Stimulated activated naive CD4-positive, alpha-beta T cell (primary cell): ENCODE results near the gene TRANK1.
"Not testable (repeated sequence)": the region's sequence is repeated elsewhere in the genome, so short reads cannot be mapped to it uniquely, and the experiment has no call there.

Experiments used
- DNase-seq, 6 experiments: peaks; one replicate each; lab custom pipeline; 2025; lab: John Stamatoyannopoulos, UW

TRANK1 gene

GRCh38 chr3:36892457-36893136, 52.3 kb downstream of the TRANK1 start:
- no peak for DNase-seq

DNA sequence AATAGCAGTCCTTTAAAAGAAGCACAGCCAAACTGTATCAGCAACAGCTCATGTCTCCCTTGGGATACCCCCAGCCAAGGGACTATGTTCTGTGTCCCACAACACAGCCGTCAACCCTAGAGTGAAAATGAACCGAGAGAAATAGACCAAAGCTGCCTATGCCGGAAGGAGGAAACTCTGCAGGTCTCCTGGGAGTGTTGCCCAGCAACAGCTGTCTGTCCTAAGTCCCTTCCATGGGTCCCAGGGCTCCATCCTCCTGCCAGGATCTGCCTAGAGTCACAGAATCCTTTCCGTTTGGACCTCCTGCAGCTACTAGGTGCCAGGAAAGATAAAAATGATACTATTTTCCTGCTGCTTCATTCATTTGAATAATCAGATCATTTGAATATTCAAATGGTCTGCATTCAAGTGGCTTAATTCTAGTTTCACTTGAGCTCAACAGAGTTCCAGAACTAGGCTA, 53.1 kb downstream of the TRANK1 start:
- no peak for DNase-seq

- DNase-seq: not testable (repeated sequence)
Measured at GRCh38 chr3:36891097-36891496, 53.8 kb downstream of the TRANK1 start.

DNA sequence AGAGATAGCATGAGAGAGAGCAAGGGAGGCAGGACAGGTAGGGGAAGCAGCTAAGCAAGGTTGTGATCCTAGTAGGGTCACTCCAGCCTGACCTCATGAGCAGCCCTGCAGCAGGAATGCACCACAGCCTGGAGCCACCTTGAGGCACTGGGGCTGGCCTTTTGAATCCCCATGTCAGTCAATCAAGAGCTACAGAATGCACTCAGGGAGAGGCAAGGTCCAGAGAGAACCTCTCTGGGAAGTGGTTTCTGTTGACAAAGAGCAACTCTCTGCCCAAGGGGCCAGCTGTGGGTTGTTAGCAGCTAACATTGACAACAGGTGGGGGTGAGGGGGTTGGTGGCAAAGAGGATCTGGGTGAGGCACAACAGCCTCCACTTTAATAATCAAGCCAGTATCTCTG, 54.6 kb downstream of the TRANK1 start:
- no peak for DNase-seq

DNA sequence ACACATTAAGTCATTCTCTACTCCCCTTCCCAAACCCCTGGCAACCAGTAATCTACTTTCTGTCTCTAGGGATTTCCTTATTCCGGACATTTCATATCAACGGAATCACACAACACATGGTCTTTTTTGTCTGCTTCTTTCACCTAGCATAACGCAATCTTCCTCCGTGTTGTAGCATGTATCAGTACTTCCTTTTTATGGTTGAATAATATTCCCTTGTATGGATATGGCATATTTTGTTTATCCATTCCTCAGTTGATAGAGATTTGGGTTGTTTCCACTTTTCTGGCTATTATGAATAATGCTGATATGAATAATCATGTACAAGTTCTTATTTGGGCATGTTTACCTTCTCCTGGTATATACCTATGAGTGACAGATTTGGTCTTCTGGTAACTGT, 63.1 kb downstream of the TRANK1 start:
- DNase-seq: no peak

DNA sequence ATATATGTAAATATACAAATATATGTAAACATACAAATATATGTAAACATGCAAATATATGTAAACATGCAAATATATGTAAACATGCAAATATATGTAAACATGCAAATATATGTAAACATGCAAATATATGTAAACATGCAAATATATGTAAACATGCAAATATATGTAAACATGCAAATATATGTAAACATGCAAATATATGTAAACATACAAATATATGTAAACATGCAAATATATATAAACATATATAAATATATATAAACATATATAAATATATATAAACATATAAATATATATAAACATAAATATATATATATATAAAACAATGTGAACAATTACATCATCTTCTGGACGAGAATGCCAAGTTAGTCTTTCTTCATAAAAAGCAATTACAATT, 65.0 kb downstream of the TRANK1 start:
- not testable (repeated sequence) for DNase-seq

DNA sequence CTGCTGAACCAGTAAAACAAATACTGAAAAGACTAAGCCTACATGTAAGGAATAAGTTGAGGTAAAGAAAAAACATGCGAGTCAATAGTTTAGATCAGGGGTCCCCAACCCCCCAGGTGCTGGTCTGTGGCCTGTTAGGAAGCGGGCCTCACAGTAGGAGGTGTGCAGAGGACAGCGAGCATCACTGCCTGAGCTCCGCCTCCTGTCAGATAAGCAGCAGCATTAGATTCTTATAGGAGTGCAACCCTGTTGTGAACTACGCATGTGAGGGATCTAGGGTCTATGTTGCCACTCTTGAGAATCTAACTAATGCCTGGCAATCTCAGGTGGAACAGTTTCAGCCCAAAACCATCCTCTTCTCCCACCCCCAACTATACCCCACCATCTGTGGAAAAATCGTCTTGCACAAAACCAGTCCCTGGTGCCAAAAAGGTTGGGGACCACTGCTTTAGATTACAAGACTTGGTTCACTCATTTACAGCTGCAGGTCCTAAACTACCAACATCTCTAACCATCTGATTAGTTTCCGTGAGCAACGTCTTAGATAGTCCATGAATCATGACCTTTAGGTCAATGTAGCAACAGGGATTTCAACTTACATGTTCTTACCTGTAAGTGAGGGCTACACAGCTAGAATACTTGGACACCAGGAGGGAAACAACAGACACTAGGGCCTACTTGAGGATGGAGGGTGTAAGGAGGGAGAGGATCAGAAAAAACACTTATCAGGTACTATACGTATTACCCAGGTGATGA, 66.7 kb downstream of the TRANK1 start:
- no peak for DNase-seq

GRCh38 chr3:36876181-36876936, 68.5 kb downstream of the TRANK1 start:
- peak in 4 of 6 experiments; percentile 6 to 67 (median 64) for DNase-seq

DNA sequence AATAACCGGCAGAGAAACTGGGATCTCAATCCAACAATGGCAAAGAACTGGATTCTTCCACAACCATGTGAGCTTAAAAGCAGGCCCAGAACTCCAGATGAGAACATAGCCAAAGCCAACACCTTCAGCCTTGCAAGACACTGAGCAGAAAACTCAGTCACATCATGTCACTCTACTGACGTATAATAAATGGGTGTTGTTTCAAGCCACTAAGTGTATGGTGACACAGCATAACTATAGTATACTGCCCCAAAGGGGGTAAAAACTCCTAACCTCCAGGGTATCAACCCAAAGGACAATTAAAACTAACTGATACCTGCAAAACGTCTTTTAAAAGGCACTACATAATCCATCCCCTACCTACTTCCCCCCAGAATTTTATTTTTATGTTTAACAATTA, 69.5 kb downstream of the TRANK1 start:
- no peak for DNase-seq

GRCh38 chr3:36874424-36874823, 70.4 kb downstream of the TRANK1 start:
- DNase-seq: no peak

DNA sequence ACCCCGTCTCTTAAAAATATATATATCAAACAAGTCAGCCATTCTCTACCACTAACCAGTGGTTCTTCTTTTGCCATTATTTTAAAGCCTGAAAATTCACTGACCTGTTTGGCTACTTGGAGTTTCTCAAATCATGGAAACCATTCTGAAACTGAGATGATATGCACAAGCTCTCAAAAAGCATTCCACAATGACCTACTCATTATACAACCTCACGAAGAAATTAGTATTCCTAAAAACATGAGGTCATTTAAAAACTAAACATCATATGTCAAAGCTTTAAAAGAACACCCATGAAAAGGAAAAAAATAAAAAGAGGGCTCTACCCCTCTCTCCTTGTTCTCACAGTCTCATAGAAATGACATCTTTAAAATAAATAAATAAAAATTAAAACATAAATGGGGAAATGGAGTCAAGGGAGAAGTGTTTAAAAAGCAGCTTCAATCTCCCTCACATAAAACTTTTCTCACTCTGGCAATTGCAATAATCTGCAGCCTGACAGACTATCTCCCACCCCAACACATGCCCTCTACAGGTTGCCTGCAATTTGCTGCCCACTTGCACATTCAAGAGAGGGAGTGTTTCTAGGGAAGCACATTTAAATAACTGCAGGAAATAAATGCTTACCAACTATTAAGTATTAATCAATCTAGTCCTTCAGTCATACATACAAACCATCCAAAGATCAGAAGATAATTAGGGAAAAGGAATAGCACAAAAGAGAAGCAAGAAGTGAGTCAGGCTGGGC, 73.3 kb downstream of the TRANK1 start:
- no peak for DNase-seq

GRCh38 chr3:36868614-36869436, 76.0 kb downstream of the TRANK1 start:
- peak in 5 of 6 experiments; percentile 3 to 55 (median 27) for DNase-seq

GRCh38 chr3:36867810-36868209, 77.0 kb downstream of the TRANK1 start:
- DNase-seq: no peak

DNA sequence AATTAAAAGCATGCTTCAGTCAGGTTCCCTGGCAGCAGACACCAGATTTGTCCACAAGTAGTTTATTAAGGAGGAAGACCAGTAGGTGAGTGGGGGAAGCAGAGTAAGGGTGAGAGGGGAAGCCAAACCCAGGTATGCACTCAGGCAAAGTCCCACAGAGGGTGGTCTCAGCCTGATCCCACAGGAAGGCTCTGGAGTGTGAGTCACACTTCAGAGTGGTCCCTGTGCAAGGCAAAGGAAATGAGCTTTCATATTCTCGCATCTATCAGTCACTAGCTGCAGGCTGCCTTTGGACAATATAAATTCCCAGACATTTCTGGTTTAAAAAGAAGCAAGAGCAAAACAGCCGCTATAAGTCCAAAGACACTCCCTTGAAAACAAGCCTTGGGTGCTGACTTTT, 78.5 kb downstream of the TRANK1 start:
- no peak for DNase-seq

GRCh38 chr3:36864180-36865053, 80.4 kb downstream of the TRANK1 start:
- DNase-seq: peak in 1 of 6 experiments; percentile 30

DNA sequence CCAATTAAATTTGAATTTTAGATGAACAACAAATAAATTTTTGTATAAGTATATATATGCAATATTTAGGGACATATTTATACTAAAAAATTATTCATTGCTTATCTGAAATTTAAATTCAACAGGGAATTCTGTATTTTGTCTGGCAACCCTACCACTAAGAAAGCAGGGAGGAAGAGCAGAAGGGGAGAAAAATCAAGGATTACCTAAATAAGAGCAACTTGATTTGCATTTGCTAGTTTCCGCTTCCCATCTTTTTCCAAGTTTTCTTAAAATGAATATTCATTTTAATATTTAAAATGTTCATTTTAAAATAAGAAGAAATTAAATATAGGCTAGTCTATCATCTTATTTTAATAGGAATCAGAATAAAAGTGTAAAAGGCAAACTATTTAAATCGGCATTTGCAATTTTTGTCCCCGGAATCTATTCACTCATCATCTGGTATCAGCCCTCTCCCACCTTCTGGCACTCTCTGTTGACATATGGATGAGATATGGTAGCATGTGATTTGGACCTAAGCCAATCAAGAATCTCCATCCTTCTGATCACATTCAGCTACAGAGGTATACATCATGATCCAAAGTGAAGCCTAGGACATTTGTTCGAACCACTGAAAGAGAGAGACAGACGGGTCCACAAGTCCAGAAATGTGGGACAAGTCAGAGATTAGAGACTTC, 82.6 kb downstream of the TRANK1 start:
- no peak for DNase-seq

- DNase-seq: no peak
Measured at GRCh38 chr3:36859494-36859893, 85.4 kb downstream of the TRANK1 start.

- no peak for DNase-seq
Measured at GRCh38 chr3:36852071-36852470, 92.8 kb downstream of the TRANK1 start.

DNA sequence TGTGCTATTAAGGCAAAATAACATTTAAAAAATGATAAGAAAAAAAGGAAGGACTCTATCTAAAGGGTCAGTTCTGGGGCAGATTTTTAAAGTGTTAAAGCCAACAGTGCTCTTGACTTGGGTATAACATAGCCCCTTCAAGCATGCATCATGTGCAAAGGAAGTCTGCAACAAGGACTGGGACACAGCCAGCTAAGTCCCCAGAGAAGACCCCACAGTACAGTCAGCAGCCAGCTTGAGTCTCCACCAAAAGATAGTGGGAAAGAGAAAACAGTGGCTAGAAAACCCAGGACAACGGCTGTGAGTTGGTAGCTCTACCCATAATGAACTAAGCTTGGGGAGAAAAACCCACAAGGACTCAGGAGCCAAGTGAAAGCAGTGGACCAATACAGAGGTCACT, 94.1 kb downstream of the TRANK1 start:
- no peak for DNase-seq

DNA sequence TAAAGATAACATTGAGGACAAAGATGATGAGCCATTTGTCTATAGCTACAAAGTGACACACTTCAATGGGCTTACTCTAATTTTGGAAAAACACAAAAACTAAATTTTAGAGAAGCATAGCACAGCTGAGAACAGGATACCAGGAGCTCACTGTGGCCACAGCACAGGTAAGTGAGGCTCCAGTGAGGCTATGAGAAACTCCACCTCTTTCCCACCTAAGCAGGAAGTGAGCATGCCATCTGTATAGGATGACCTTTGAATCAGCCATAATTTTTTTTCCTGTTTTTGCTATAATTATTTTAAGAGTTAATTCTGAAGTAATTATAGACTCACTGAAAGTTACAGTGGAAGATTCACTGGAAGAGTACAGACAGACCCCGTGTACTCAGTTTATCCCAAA, 98.4 kb downstream of the TRANK1 start:
- DNase-seq: no peak
